GM19099 (cell line): ENCODE measurements around the gene LOXHD1.

Source experiments
- POLR2A ChIP-seq: IDR thresholded peaks from 3 replicates; pipeline ENCODE4 v1.6.1; 2011; ENCODE audit warnings: low read depth; ENCODE audit not compliant: insufficient read length; ENCODE audit errors: extremely low read depth

The LOXHD1 gene

DNA sequence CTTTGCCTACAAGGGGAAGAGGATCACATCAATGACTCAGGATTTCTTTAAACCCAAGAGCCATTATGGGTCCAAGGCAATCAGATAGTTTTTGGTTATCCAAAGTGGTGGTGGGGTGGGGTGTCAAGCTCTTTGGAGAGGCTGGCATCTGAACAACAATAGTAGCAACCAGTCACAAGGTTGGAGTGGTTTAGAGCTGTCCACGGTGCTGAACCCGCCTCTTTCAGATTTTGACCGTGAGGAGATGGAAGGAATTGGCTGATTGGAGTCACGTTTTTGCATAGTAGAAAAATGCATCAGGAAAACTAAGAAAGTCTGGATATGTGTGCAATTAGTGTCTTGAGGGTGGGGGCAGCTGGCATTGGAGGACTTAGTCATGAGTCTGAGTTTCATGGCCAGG, 159.9 kb downstream of the LOXHD1 start:
- TF ChIP-seq POLR2A: no peak

DNA sequence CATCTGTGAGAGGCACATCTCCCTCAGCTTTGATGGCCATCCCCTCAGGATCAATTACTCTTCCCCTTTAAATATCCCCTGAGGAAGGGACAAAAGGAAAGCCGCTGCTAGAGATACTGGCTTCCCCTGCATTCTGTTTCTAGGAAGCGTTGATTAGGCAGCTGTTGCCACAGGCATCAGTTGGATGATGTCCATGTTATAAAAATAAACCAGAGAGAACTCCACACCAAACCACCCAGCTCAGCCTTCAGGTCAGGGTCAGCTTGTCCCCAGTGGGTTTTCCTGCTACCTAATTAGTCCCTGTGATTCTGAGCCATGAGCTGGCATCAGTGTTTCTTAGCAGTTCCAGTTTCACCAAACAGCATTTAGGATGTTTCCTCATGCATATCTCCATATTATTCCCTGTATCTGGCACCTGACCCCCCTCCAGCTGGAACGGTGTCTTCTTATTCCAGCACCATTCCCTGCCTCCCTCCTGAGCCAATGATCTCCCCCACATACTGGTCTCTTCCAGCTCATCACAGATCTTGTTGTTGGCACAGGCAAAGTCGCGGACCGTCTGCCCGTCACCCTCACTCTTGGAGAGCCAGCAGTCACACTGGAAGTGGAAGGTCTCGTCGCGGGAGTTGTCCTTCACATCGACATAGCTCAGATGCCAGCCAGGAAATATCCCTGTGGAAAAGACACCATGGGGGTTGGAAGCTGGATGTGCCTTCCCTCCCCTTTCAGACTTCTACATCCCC, 168.4 kb downstream of the LOXHD1 start:
- TF ChIP-seq POLR2A: no peak

DNA sequence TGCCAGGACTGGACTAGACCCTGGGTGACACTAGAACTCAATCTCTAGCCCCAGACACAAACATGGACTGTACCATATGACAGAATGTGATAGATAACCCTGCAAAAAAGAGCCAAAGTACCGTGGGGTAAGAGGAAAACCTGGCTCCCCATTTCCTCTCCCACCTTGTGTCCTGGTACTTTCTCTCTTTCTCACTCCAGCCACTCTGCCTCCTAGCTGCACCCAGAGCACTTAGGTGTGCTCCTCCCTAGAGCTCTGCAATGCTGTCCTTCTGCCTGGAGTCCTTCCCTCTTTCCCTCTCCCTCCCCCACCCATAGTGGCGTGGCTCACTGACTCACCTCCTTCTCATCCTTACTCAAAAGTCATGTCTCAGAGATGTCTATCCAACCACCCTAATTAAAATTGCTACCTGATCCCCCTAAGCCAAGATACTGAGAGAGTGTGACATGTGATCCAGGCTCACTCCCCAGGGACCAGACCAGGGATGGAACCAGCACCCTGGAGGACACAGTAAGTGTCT, 171.3 kb downstream of the LOXHD1 start:
- TF ChIP-seq POLR2A: no peak

DNA sequence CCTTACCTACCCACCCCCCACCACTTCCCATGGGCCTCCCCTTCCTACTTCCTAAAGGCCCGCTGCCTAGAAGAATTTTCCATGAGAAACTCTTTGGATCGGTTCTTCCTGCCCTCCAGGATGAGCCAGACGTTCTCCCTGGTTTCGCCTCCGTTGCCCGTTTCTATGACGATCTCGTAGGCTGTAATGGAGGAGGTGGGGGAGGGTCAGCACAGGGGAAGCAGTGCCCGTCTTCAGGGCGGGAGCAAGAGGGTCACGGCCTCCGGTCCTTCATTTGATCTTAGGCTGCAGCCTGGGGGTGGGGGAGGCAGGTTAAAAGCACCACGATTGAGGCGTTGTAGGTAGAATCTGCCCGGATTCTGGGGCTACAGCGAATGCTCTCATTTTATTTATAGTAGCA, 172.0 kb downstream of the LOXHD1 start:
- no peak for TF ChIP-seq POLR2A

DNA sequence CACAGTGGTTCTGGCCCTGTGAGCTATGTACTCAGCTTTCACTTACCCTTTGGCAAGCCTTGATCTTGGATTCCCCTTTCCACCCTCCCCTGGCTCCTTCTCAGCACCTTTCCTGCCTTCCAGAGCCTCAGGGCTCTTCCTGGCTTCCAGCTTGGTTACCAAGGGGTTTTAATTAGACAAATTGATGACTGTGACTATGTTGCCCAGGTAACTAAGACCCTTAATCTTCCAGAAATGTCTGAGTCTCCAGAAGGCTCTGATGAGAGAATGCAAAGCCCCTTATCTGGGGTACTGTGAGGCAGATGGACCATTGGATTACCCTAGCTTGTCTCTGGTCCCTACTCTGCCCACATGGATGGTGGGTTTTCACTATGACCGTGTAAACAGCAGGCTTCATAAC, 174.2 kb downstream of the LOXHD1 start:
- no peak for TF ChIP-seq POLR2A

DNA sequence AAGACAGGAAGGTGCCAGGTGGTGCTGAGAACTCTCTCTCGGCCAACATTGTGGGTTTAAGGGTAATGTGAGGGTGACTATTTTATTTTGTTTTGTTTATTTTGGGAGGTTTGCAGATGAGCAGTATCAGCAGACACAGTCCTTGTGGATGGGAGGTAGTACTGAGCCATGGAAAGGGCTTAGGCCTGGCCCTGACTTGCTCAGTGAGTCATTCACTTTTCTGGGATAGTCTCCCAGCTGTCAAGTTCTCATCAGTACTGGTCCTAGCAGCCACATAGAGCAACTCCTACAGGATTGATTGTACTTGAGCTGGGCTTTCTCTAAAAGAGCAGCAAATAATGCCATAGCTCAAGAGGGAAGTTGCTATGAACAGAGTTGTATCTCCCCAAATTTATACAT, 175.2 kb downstream of the LOXHD1 start:
- TF ChIP-seq POLR2A: no peak

DNA sequence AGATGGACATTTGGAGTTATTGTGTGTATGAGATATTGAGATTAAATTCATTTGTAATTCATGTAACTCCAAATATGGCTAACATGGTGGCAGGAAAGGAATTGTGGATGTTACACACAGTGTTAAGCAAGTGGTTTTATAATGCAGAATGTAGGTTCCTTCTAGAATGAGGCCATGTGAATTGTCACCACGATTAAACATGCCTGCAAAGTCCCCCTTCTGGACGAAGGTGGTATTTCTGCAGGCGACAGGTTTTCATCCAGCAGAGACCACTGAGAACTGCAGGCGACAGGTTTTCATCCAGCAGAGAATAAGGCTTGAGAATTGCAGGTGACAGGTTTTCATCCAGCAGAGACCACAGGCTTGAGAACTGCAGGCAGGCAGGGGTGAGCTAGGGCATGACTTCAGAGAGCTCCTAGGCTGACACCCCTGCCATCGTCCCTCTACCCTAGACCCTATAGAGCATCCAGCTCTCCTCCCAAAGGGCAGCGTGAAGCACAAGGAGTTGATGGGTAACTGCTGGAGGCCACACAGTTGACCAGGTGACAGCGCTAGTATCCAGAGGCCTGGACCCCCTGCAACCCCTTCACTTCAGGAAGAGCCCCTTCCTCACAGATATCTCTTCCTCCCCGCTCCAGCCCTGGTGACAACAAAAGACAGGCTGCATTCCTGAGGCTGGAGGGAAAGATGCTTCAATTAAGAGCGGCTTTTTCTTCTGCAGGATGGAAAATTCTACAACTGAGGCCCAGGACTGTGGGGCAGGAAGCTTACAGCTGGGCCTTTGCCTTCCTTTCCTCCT, 175.8 kb downstream of the LOXHD1 start:
- no peak for TF ChIP-seq POLR2A

DNA sequence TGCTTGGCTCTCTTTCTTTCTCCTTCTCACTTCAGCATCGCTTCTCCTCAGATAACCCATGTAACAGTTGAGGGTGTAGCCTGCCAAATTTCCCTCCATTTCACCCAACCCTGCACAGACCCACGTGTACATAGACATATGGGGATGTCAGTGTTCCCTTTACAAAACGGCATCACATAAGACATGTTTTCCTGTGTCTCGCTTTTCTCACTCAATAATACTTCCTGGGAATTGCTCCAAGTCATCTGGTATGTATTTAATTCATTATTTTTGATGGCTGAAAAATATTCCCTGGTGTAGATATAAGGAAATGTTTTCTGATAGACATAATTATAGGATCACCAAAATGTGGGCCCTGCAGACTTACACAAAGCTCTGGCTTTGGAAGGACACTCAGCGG, 176.8 kb downstream of the LOXHD1 start:
- no peak for TF ChIP-seq POLR2A

DNA sequence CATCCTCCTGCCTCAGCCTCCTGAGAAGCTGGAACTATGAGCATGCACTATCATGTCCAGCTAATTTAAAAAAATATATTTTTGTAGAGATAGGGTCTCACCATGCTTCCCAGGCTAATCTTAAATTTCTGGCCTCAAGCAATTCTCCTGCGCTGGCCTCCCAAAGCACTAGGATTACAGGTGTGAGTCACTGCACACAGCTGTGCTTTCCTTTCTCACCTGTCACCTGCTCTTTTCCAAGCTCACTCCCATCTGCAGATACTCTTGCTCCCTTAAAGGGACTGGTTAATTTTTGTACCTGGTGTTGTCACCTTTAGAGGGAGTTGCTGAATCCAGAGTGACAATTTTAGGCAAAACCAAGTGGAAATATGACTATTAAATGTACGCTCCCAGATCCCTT, 178.2 kb downstream of the LOXHD1 start:
- no peak for TF ChIP-seq POLR2A

DNA sequence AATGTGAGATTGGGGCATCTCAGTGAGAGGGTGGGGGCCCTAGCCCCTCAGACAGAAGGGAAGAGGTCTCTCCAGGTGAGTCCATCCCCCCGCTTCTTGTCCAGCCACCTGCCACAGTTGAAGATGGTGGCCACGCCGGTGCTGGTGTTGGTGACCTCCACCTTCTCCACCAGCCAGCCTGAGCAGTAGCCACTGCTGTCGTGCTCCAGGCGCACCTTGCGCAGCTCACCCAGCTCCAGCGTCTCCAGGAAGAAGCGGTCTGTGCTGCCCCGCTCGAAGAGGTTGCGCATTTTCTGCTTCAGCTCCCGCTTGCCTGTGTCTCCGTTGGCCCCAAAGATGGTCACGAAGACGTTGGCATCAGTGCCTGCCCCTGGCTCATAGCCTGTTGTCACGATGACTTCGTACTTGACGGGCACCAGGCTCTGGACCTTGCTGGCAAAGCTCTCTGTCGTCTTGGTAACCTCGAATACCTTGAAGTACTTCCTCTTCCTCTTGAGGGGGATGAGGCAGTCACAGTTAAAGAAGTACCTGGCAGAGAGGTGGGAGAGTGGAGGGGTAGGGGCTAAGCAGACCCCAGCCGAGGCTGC, 179.5 kb downstream of the LOXHD1 start:
- no peak for TF ChIP-seq POLR2A

DNA sequence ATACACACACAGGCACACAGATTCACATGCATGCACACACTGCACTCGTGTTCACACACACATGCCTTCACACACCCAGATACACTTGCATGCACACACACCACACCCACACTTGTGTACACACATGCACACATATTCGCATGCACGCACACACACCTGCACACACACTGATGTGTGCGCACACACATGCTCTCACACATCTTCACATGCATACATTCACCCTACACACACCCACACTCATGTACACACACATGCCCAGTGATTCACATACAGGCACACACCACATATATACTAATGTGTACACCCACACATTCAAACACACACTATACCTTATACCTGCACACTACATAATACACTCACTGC, 181.6 kb downstream of the LOXHD1 start:
- no peak for TF ChIP-seq POLR2A

DNA sequence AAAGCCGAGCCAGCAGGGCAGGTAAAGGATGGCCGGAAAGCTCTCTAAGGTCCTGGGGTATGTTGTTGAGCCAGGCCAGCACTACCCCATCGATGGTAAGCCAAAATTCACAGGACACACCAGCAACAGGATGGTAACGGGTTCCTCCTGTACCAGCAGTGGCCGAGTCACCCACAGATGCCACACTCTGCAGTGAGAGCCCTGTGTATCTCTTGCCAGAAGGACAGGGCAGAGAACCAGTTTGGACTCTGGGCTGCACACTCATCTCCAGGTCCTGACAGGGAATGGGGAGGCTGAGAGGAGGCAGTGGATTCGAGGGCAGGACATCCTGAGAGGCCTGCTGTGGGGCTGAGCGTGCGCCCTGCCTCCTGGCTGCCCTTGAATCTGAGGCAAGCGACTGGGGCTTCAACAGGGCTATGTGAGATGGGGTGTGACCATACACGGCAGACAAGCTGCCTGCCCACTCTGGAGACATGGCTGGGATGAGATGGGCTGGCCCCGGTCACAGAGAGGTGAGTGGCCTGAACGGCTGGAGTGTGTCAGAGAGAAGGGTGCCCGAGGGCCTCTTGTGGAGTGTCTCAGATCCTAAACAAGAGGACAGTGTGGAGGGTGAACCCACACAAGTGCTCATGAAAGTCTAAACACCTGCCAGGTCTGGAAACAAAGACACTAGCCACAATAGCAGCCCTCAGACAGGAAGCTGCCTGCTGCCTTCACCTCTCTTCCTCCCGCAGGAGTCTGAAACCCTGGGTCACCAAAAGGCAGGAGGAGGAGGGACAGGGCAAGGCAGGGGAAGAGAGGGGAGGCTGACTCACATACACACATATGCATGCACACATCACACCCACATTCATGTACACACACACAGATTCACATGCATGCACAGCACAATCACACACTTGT, 182.3 kb downstream of the LOXHD1 start:
- TF ChIP-seq POLR2A: no peak

DNA sequence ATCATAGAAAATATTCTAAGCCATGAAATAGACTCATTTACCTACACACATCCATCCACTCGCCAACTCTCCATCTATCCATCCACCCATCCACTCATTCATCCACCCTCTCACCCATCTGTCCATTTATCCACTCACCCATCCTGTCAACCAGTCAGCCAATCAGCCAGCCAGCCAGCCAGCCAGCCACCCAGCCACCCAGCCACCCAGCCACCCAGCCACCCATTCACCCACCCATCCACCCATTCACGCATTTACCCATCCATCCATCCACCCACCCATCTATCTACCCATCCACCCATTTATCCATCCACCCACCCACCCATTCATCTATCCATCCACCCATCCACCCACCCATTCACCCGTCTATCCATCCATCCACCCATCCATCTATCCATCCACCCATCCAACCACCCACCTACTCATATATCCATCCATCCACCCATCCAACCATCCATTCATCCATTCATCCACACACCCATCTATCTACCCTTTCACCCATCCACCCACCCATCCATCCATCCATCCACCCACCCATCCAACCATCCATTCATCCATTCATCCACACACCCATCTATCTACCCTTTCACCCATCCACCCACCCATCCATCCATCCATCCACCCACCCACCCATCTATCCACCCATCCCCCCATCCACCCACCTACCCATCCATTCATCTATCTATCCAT, 185.1 kb downstream of the LOXHD1 start:
- TF ChIP-seq POLR2A: no peak

DNA sequence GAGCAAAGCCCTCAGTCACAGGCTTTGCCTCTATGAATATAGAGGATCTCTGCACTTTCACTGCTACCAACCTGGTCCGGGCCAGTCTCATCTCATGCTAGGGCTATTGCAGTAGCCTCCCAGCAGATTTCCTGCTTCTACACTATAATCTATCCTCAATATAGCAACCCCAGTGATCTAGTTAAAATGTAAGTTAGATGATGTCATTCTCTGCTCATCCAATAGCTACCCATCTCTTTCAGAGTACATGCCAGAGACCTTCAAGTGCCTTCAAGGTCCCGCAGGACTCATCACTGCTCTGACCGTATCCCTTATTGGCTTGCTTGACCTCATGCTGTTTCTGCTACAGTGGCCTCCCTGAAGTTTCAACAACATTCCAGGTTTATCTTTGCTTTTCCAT, 186.3 kb downstream of the LOXHD1 start:
- no peak for TF ChIP-seq POLR2A
